Ishikawa (cell line): Measurements from ENCODE around the gene APBB2.

Source experiments
- CEBPB ChIP-seq: IDR thresholded peaks from 2 replicates; pipeline ENCODE4 v1.6.1; 2012
- EP300 ChIP-seq: IDR thresholded peaks from 2 replicates; pipeline ENCODE4 v1.6.1; 2012; ENCODE audit warnings: borderline replicate concordance
- FOXM1 ChIP-seq: IDR thresholded peaks from 2 replicates; pipeline ENCODE4 v1.6.1; 2012; ENCODE audit warnings: low read depth, borderline replicate concordance
- NFIC ChIP-seq: IDR thresholded peaks from 2 replicates; pipeline ENCODE4 v1.6.1; 2012
- RAD21 ChIP-seq: IDR thresholded peaks from 2 replicates; pipeline ENCODE4 v1.6.1; 2012; ENCODE audit warnings: low read depth
- REST ChIP-seq: IDR thresholded peaks from 2 replicates; pipeline ENCODE4 v1.6.1; 2012; ENCODE audit warnings: low read depth, mild to moderate bottlenecking
- TAF1 ChIP-seq: IDR thresholded peaks from 2 replicates; pipeline ENCODE4 v1.6.1; 2012; ENCODE audit warnings: low read depth, mild to moderate bottlenecking
- TCF12 ChIP-seq: IDR thresholded peaks from 2 replicates; pipeline ENCODE4 v1.6.1; 2012; ENCODE audit warnings: low read depth
- TEAD4 ChIP-seq: IDR thresholded peaks from 2 replicates; pipeline ENCODE4 v1.6.1; 2012
- USF1 ChIP-seq: IDR thresholded peaks from 2 replicates; pipeline ENCODE4 v1.6.1; 2012
- YY1 ChIP-seq: IDR thresholded peaks from 2 replicates; pipeline ENCODE4 v1.6.1; 2012; ENCODE audit warnings: low read depth
- ZBTB7A ChIP-seq: IDR thresholded peaks from 2 replicates; pipeline ENCODE4 v1.6.1; 2012; ENCODE audit warnings: low read depth
- TF ChIP-seq, protein P1 (sequence below): IDR thresholded peaks from 2 replicates; pipeline ENCODE4 v1.6.1; 2012

GRCh38 chr4:41022116-41022515, 192.2 kb downstream of the APBB2 start:
- TF ChIP-seq REST = no peak
- no peak for TF ChIP-seq EP300
- TF ChIP-seq TAF1 = no peak
- TF ChIP-seq NFIC = no peak
- TF ChIP-seq USF1 = no peak
- TF ChIP-seq YY1 = no peak
- no peak for TF ChIP-seq RAD21
- TF ChIP-seq, protein P1, sequence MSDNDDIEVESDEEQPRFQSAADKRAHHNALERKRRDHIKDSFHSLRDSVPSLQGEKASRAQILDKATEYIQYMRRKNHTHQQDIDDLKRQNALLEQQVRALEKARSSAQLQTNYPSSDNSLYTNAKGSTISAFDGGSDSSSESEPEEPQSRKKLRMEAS = no peak
- TF ChIP-seq TCF12 = no peak
- no peak for TF ChIP-seq FOXM1
- TF ChIP-seq ZBTB7A = no peak
- no peak for TF ChIP-seq TEAD4
- no peak for TF ChIP-seq CEBPB
